Calu3 (cell line): ENCODE measurements around the gene MIA2. TPM values are rescaled to one million over a fixed set of nuclear protein-coding genes. Genes with fewer than 3 reads are reported as not detected.
"Not testable (repeated sequence)": the region's sequence is repeated elsewhere in the genome, so short reads cannot be mapped to it uniquely, and the experiment has no call there.

Source experiments
- BruUV-seq: library from RNA; stranded (reverse); fragments of 400-500 nt; replicated peaks from 2 replicates; lab custom pipeline; 2021; lab: Mats Ljungman, UMichigan
- CTCF ChIA-PET: fragments of 300-600 bp; sonication (Branson Sonifier 250); formaldehyde crosslinking; loops from one replicate; lab custom pipeline; 2022; ENCODE audit warnings: antibody characterized with exemption; lab: Charles Lee
- DNase-seq: peaks from one replicate; pipeline ENCODE4 v3.0.0; 2022
- H3K27ac Mint-ChIP-seq: one replicate; pipeline ENCODE4 v1.8.0; 2022; ENCODE audit warnings: mixed read lengths; ENCODE audit not compliant: unreplicated experiment
- H3K27me3 Mint-ChIP-seq: one replicate; pipeline ENCODE4 v1.8.0; 2022; ENCODE audit warnings: mixed read lengths; ENCODE audit not compliant: unreplicated experiment
- H3K36me3 Mint-ChIP-seq: one replicate; pipeline ENCODE4 v1.8.0; 2022; ENCODE audit warnings: mild to moderate bottlenecking, moderate library complexity, mixed read lengths; ENCODE audit not compliant: insufficient read depth, unreplicated experiment
- H3K4me1 Mint-ChIP-seq: one replicate; pipeline ENCODE4 v1.8.0; 2022; ENCODE audit warnings: mild to moderate bottlenecking, low read depth, mixed read lengths; ENCODE audit not compliant: unreplicated experiment
- H3K4me3 Mint-ChIP-seq: one replicate; pipeline ENCODE4 v1.8.0; 2022; ENCODE audit warnings: mild to moderate bottlenecking, low read depth, moderate library complexity, mixed read lengths; ENCODE audit not compliant: unreplicated experiment
- H3K9me3 Mint-ChIP-seq: one replicate; pipeline ENCODE4 v1.8.0; 2022; ENCODE audit warnings: low read depth, mixed read lengths; ENCODE audit not compliant: unreplicated experiment
- intact Hi-C: fragments of 100-400 bp; cut with micrococcal nuclease; formaldehyde crosslinking; loops from one replicate; pipeline ENCODE4 v1.10.0; 2022; ENCODE audit not compliant: unreplicated experiment
- total RNA-seq: library from RNA; stranded (reverse); gene quantifications from 2 replicates; pipeline ENCODE4 v1.2.3, GENCODE V29; 2022
- TF ChIP-seq, protein P1 (sequence below): fragments of 200-600 bp; IDR thresholded peaks from one replicate; pipeline ENCODE4 v1.8.0; 2022; ENCODE audit warnings: antibody characterized with exemption; ENCODE audit not compliant: unreplicated experiment

MIA2 gene
- total RNA-seq, 1 experiment from 2014 or later: 49.1 TPM

DNA sequence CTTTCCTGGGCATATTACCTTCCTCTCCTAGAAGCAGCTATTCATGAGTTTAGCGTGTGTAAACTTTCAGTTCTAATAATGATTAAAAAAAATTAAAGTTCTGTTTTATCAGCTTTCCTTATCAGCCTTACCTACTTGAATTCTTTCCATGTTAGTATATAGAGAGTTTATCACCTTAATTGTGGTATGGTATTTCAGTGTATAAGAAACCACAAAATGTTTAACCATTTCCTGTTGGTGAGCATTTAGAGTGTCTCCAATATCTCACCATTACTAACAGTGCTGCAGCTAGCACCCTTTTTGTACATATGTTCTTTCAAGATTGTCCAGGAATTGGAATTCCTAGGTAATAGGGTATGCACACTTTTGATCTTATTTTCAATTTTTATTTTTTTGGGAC lies 109.1 kb downstream of the MIA2 start:
- Mint-ChIP-seq H3K27me3 (no peaks in the 10 kb centered on the region), H3K4me3 (no peak overlapping the region), H3K27ac (no peak overlapping the region), H3K4me1 (no peaks in the 10 kb centered on the region), H3K36me3 (peaks cover 22% of the 10 kb centered on the region), H3K9me3 (no peaks in the 10 kb centered on the region)
- no peak for DNase-seq
- CTCF ChIA-PET: interaction anchor here (0.8 kb wide), 1 partner anchor 83 kb away, joined by 3 read pairs; no protein-coding TSS in a partner anchor
- BruUV-seq: no TSS peak
- intact Hi-C loops: no loop called here
- TF ChIP-seq, protein P1, sequence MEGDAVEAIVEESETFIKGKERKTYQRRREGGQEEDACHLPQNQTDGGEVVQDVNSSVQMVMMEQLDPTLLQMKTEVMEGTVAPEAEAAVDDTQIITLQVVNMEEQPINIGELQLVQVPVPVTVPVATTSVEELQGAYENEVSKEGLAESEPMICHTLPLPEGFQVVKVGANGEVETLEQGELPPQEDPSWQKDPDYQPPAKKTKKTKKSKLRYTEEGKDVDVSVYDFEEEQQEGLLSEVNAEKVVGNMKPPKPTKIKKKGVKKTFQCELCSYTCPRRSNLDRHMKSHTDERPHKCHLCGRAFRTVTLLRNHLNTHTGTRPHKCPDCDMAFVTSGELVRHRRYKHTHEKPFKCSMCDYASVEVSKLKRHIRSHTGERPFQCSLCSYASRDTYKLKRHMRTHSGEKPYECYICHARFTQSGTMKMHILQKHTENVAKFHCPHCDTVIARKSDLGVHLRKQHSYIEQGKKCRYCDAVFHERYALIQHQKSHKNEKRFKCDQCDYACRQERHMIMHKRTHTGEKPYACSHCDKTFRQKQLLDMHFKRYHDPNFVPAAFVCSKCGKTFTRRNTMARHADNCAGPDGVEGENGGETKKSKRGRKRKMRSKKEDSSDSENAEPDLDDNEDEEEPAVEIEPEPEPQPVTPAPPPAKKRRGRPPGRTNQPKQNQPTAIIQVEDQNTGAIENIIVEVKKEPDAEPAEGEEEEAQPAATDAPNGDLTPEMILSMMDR: no peak

DNA sequence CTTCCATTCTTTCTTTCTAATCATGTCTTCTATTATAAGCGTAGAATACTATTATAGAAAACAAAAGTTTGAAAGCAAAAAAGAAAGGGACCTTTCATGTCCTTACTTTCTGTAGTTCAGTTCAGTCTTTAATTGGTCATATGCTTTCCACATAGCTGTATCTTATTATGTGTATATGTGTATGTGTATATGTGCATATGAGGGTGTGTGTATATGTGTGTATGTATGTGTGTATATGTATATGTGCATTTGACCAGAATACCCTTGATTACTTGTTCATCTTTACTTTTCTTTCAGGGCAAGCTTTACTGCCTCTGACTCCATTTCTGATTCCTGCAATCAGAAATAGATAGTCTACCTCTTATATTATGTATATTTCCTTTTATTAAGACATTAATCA lies 109.9 kb downstream of the MIA2 start:
- BruUV-seq: no TSS peak
- DNase-seq: no peak
- Mint-ChIP-seq H3K36me3 (peaks cover 22% of the 10 kb centered on the region), H3K27me3 (no peaks in the 10 kb centered on the region), H3K4me3 (no peak overlapping the region), H3K9me3 (no peaks in the 10 kb centered on the region), H3K4me1 (no peaks in the 10 kb centered on the region), H3K27ac (no peak overlapping the region)
- CTCF ChIA-PET: no interaction called here
- intact Hi-C loops: no loop called here
- TF ChIP-seq, protein P1: no peak

DNA sequence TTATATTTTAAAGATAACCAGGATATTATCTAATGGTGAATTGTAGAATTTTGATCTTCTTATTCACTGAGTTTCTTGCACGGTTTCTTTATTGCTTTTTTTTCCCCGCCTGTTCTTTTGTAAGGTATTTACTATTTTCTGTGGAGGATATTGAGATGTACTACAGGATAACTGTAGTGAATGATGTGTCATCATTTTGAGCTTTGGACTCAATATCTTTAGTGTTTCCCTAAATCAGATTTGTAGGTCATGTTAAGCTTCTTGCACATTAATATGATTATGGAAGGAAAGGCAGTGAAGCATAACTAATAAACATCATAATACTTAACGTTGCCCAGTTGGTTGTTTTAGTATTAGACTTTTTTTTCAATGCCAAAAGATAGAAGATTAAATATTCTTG lies 117.2 kb downstream of the MIA2 start:
- CTCF ChIA-PET: no interaction called here
- H3K27ac Mint-ChIP-seq: no peak overlapping the region
- H3K4me1 Mint-ChIP-seq: no peaks in the 10 kb centered on the region
- no peak for DNase-seq
- intact Hi-C loops: no loop called here
- H3K27me3 Mint-ChIP-seq: no peaks in the 10 kb centered on the region
- TF ChIP-seq, protein P1: no peak
- H3K4me3 Mint-ChIP-seq: no peak overlapping the region
- no TSS peak for BruUV-seq
- peaks cover 13% of the 10 kb centered on the region for H3K36me3 Mint-ChIP-seq
- no peaks in the 10 kb centered on the region for H3K9me3 Mint-ChIP-seq

DNA sequence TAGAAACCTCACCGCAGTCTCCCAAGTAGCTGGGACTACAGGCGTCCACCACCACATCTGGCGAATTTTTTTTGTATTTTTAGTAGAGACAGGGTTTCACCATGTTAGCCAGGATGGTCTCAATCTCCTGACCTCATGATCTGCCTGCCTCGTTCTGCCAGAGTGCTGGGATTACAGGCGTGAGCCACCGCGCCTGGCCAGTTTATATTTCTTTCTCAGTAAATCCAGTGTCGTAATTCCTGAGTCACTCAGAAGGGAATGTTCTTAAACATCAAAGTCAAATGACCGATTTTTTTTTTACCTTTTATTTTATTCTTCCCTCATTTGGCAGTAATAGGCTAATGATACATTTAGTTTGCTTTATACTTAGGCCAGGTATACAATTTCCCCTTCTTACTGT lies 118.0 kb downstream of the MIA2 start:
- Mint-ChIP-seq H3K9me3 (no peaks in the 10 kb centered on the region), H3K4me3 (no peak overlapping the region), H3K4me1 (no peaks in the 10 kb centered on the region), H3K36me3 (peaks cover 12% of the 10 kb centered on the region), H3K27ac (no peak overlapping the region), H3K27me3 (no peaks in the 10 kb centered on the region)
- BruUV-seq: no TSS peak
- TF ChIP-seq, protein P1: no peak
- no peak for DNase-seq
- intact Hi-C loops: no loop called here
- CTCF ChIA-PET: no interaction called here

DNA sequence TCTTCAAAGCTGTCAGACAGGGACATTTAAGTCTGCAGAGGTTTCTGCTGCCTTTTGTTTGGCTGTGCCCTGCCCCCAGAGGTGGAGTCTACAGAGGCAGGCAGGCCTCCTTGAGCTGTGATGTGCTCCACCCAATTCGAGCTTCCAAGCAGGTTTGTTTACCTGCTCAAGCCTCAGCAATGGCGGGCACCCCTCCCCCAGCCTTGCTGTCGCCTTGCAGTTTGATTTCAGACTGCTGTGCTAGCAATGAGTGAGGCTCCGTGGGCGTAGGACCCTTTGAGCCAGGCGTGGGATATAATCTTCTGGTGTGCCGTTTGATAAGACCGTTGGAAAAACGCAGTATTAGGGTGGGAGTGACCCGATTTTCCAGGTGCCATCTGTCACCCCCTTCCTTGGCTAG lies 125.4 kb downstream of the MIA2 start:
- H3K9me3 Mint-ChIP-seq, DNase-seq, intact Hi-C loops, H3K27me3 Mint-ChIP-seq, H3K4me1 Mint-ChIP-seq, H3K36me3 Mint-ChIP-seq, BruUV-seq, H3K27ac Mint-ChIP-seq, CTCF ChIA-PET, H3K4me3 Mint-ChIP-seq: not testable (repeated sequence)
